Upper lobe of left lung (tissue), 4 donors: ENCODE measurements around the gene TTC12.

Source experiments
- CTCF ChIP-seq, 6 experiments: fragments of 450-650 bp in 4 of 6; fragments of 200-600 bp in 2 of 6; sonication (generic) in 2 of 6; IDR thresholded peaks; one replicate each; pipeline ENCODE4 v1.5.1; 2016 to 2019; ENCODE audit warnings: antibody characterized with exemption in 6 of 6
- EP300 ChIP-seq, 4 donors: sonication (generic); formaldehyde crosslinking; IDR thresholded peaks; one replicate each; pipeline ENCODE4 v1.5.1; 2017; ENCODE audit warnings: antibody characterized with exemption in 4 of 4, control low read depth in 2 of 4
- POLR2A ChIP-seq, 4 donors: fragments of 450-650 bp; IDR thresholded peaks; one replicate each; pipeline ENCODE4 v1.5.1; 2016 to 2017; ENCODE audit warnings: antibody characterized with exemption in 4 of 4, mild to moderate bottlenecking in 2 of 4
- POLR2AphosphoS5 ChIP-seq, 2 donors: sonication (generic); formaldehyde crosslinking; IDR thresholded peaks; one replicate each; pipeline ENCODE4 v1.5.1; 2017; ENCODE audit warnings: antibody characterized with exemption in 2 of 2

- no peak for TF ChIP-seq CTCF (IDR thresholded peaks at IDR 0.05)
- no peak for TF ChIP-seq EP300 (IDR thresholded peaks at IDR 0.05)
- TF ChIP-seq POLR2A (IDR thresholded peaks at IDR 0.05), result no peak
- no peak for TF ChIP-seq POLR2AphosphoS5 (IDR thresholded peaks at IDR 0.05)
Observed at GRCh38 chr11:113331441-113331840, 17.1 kb downstream of the TTC12 start.
